ENCODE measurements around the gene MYBPC2. TPM values are rescaled to one million over a fixed set of nuclear protein-coding genes. Genes with fewer than 3 reads are reported as not detected.

The MYBPC2 gene
- total RNA-seq, 4 donors from 2014 or later = 0.29 TPM; not detected in 3

GRCh38 chr19:50496189-50497021, 63.7 kb downstream of the MYBPC2 start:
- Histone ChIP-seq H3K9me3 (no peaks in the 10 kb centered on the region), H3K4me3 (no peak overlapping the region), H3K36me3 (no peaks in the 10 kb centered on the region), H3K27me3 (peaks cover 5% of the 10 kb centered on the region), H3K4me1 (no peaks in the 10 kb centered on the region), H3K27ac (no peak overlapping the region)
- TF ChIP-seq EP300 (IDR thresholded peaks at IDR 0.05) = no peak
- TF ChIP-seq, protein P1, sequence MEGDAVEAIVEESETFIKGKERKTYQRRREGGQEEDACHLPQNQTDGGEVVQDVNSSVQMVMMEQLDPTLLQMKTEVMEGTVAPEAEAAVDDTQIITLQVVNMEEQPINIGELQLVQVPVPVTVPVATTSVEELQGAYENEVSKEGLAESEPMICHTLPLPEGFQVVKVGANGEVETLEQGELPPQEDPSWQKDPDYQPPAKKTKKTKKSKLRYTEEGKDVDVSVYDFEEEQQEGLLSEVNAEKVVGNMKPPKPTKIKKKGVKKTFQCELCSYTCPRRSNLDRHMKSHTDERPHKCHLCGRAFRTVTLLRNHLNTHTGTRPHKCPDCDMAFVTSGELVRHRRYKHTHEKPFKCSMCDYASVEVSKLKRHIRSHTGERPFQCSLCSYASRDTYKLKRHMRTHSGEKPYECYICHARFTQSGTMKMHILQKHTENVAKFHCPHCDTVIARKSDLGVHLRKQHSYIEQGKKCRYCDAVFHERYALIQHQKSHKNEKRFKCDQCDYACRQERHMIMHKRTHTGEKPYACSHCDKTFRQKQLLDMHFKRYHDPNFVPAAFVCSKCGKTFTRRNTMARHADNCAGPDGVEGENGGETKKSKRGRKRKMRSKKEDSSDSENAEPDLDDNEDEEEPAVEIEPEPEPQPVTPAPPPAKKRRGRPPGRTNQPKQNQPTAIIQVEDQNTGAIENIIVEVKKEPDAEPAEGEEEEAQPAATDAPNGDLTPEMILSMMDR (IDR thresholded peaks at IDR 0.05) = no peak
- TF ChIP-seq POLR2A (IDR thresholded peaks at IDR 0.05) = no peak
- TF ChIP-seq POLR2AphosphoS5 (IDR thresholded peaks at IDR 0.05) = no peak
- 62% methylated on average over 22 of the region's 30 CpGs for WGBS
- no peak for DNase-seq (ENCODE audit: low spot score in 2 of 2)

DNA sequence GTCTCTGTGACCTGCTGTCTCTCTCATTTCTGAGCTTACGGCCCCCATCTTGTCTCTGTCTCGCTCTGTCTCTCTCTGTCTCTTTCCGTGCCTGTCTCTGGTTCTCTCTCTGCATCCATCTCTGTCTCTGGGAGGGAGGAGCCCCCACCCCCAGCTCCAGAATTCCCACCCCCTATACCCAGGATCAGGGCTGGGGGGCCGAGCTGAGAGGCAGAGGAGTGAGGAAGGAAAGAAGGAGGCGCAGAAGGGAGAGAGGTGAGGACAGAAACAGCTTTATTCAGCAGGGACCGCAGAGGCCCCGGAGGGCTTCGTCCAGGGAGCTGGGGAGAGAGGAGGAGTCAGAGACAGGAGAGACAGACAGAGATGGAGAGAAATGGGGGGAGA, 64.3 kb downstream of the MYBPC2 start:
- 63% methylated on average over 8 of the region's 8 CpGs for WGBS
- H3K36me3 ChIP-seq = no peaks in the 10 kb centered on the region
- H3K4me3 ChIP-seq = no peak overlapping the region
- TF ChIP-seq EP300 (IDR thresholded peaks at IDR 0.05) (no peak), POLR2A (IDR thresholded peaks at IDR 0.05) (no peak), POLR2AphosphoS5 (IDR thresholded peaks at IDR 0.05) (no peak)
- TF ChIP-seq, protein P1 (IDR thresholded peaks at IDR 0.05) = no peak
- no peak overlapping the region for H3K27ac ChIP-seq
- H3K4me1 ChIP-seq = no peaks in the 10 kb centered on the region
- no peaks in the 10 kb centered on the region for H3K9me3 ChIP-seq
- no peaks in the 10 kb centered on the region for H3K27me3 ChIP-seq
- no peak for DNase-seq (ENCODE audit: low spot score in 2 of 2)

DNA sequence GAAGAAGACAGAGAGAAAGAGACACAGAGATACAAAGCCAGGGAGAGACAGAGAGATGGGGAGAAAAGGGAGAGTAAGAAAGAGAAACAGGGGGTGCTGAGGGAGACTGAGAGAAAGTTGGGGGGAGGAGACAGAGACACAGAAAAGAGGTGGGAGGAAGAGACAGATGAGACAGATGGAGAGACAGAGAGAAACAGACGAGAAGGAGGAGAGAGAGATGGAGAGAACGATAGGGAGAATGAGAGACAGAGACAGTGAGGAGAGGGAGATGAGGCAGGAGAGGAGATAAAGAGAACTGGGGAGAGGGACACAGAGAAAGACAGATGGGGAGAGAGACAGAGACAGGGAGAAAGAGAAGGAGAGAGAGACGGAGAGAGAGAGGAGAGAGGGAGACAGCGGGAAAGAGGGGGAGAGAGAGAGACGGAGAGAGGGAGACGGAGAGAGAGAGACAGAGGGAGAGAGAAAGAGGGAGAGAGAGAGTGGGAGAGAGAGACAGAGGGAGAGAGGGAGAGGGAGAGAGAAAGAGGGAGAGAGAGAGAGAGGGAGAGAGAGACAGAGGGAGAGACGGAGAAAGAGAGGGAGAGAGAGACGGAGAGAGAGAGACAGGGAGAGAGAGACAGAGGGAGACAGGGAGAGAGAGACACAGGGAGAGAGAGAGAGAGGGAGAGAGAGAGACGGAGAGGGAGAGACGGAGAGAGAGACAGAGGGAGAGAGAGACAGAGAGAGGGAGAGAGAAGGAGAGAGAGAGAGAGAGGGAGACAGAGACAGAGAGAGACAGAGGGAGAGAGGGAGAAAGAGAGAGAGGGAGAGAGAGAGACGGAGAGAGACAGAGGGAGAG, 65.7 kb downstream of the MYBPC2 start:
- no peak for TF ChIP-seq POLR2A (IDR thresholded peaks at IDR 0.05)
- no peak for TF ChIP-seq EP300 (IDR thresholded peaks at IDR 0.05)
- TF ChIP-seq, protein P1 (IDR thresholded peaks at IDR 0.05) = no peak
- TF ChIP-seq POLR2AphosphoS5 (IDR thresholded peaks at IDR 0.05) = no peak
- WGBS = 74% methylated on average over 11 of the region's 11 CpGs
- H3K4me3 ChIP-seq = no peak overlapping the region

DNA sequence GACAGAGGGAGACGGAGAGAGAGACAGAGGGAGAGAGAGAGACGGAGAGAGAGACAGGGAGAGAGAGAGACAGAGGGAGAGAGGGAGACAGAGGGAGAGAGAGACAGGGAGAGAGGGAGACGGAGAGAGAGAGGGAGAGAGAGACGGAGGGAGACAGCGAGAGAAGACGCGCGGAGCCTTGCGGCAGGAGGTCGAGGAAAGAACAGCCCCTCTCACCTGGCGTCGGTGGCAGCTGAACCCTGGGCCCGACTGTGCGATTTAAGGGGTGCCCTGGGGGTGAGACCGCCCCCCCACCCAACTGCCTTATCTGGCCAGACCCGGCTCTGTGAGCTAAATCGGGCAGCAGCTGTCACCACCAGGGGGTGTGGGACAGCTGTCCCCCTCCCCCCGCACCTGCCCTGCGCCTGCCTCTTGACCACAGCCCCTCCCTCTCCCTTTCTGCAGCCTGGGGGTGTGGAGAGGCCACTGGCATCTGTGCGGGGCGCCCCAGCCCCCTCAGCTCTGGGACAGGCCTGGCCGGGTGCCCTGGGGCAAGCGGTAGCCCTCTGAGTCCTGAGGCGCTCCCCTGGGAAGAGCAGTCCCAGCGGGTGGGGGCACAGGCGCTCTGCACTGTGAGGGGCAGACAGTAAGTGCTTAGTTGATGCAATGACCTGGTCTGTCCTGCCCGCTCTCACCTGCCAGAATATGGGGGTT, 67.5 kb downstream of the MYBPC2 start:
- TF ChIP-seq POLR2AphosphoS5 (IDR thresholded peaks at IDR 0.05) (no peak), EP300 (IDR thresholded peaks at IDR 0.05) (no peak), POLR2A (IDR thresholded peaks at IDR 0.05) (no peak)
- TF ChIP-seq, protein P1 (IDR thresholded peaks at IDR 0.05) = no peak
- WGBS = 32% methylated on average over 19 of the region's 27 CpGs
- no peaks in the 10 kb centered on the region for H3K36me3 ChIP-seq

More for the DNA sequence above, 65.7 kb downstream of the MYBPC2 start:
- Histone ChIP-seq H3K27me3 (no peaks in the 10 kb centered on the region), H3K4me1 (no peaks in the 10 kb centered on the region), H3K27ac (no peak overlapping the region), H3K9me3 (no peaks in the 10 kb centered on the region), H3K36me3 (no peaks in the 10 kb centered on the region)
- no peak for DNase-seq (ENCODE audit: low spot score in 2 of 2)

More for the DNA sequence above, 67.5 kb downstream of the MYBPC2 start:
- no peak overlapping the region for H3K27ac ChIP-seq
- H3K27me3 ChIP-seq = no peaks in the 10 kb centered on the region
- H3K4me3 ChIP-seq = no peak overlapping the region
- no peaks in the 10 kb centered on the region for H3K4me1 ChIP-seq
- no peak for DNase-seq (ENCODE audit: low spot score in 2 of 2)
- H3K9me3 ChIP-seq = no peaks in the 10 kb centered on the region

All from suprapubic skin (tissue), 4 donors.